ENCODE data around the gene SRC.

- TF ChIP-seq, protein P1, sequence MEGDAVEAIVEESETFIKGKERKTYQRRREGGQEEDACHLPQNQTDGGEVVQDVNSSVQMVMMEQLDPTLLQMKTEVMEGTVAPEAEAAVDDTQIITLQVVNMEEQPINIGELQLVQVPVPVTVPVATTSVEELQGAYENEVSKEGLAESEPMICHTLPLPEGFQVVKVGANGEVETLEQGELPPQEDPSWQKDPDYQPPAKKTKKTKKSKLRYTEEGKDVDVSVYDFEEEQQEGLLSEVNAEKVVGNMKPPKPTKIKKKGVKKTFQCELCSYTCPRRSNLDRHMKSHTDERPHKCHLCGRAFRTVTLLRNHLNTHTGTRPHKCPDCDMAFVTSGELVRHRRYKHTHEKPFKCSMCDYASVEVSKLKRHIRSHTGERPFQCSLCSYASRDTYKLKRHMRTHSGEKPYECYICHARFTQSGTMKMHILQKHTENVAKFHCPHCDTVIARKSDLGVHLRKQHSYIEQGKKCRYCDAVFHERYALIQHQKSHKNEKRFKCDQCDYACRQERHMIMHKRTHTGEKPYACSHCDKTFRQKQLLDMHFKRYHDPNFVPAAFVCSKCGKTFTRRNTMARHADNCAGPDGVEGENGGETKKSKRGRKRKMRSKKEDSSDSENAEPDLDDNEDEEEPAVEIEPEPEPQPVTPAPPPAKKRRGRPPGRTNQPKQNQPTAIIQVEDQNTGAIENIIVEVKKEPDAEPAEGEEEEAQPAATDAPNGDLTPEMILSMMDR (IDR thresholded peaks at IDR 0.05), result no peak
- TF ChIP-seq TAF1 (IDR thresholded peaks at IDR 0.05; ENCODE audit: borderline replicate concordance, low read depth, low read length), result no peak
- no peak for TF ChIP-seq SMC3 (IDR thresholded peaks at IDR 0.05; ENCODE audit: low read depth, low read length)
- TF ChIP-seq POLR2AphosphoS5 (IDR thresholded peaks at IDR 0.05; ENCODE audit: low read depth, low read length), result no peak; the same call in none of the 2 replicates
- TF ChIP-seq GABPA (IDR thresholded peaks at IDR 0.05; ENCODE audit: low read depth), result no peak
- peak; percentile 95 for TF ChIP-seq MAX (IDR thresholded peaks at IDR 0.05; ENCODE audit: low read depth)
- TF ChIP-seq CHD2 (IDR thresholded peaks at IDR 0.05; ENCODE audit: low read length, partially characterized antibody), result no peak
- no peak for TF ChIP-seq EZH2phosphoT487 (IDR thresholded peaks at IDR 0.05; ENCODE audit: borderline replicate concordance, low read depth)
- TF ChIP-seq, protein P2, sequence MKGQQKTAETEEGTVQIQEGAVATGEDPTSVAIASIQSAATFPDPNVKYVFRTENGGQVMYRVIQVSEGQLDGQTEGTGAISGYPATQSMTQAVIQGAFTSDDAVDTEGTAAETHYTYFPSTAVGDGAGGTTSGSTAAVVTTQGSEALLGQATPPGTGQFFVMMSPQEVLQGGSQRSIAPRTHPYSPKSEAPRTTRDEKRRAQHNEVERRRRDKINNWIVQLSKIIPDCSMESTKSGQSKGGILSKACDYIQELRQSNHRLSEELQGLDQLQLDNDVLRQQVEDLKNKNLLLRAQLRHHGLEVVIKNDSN (IDR thresholded peaks at IDR 0.05; ENCODE audit: borderline replicate concordance, low read depth), result no peak; the same call in 1 of the 2 replicates
- no peak for TF ChIP-seq FOXJ3 (CRISPR knock-in tag; IDR thresholded peaks at IDR 0.05)
Observed at GRCh38 chr20:37406010-37406998, 60.4 kb downstream of the SRC start.

Measured in SK-N-SH (cell line).